ENCODE results near the gene LRRC75A.

LRRC75A gene

GRCh38 chr17:16422416-16422815, 69.6 kb downstream of the LRRC75A start:
- Histone ChIP-seq H3K27ac (ENCODE audit: insufficient read depth in 1 of 2, low read depth in 1 of 2, low read length in 2 of 2, poor library complexity in 1 of 2, severe bottlenecking in 2 of 2) (no peak overlapping the region), H3K4me1 (ENCODE audit: control extremely low read depth in 1 of 4, control insufficient read depth in 4 of 4, insufficient read depth in 4 of 4, low read length in 3 of 4) (peaks cover 3 to 32% (median 29%) of the 10 kb centered on the region in 4 experiments), H3K9me3 (ENCODE audit: control extremely low read depth in 1 of 5, control insufficient read depth in 4 of 5, insufficient read depth in 2 of 5, low read depth in 1 of 5, low read length in 4 of 5) (no peaks in the 10 kb centered on the region), H3K27me3 (replicated peaks in 2 of 5; ENCODE audit: control insufficient read depth in 4 of 5, insufficient read depth in 5 of 5, low read length in 4 of 5) (no peaks in the 10 kb centered on the region), H3K36me3 (ENCODE audit: control insufficient read depth in 4 of 4, insufficient read depth in 4 of 4, low read length in 3 of 4) (peaks cover 13 to 71% (median 57%) of the 10 kb centered on the region in 4 experiments), H3K4me3 (ENCODE audit: control insufficient read depth in 1 of 7, extremely low read depth in 1 of 7, insufficient read depth in 4 of 7, low read depth in 2 of 7, low read length in 6 of 7) (no peak overlapping the region)
- CTCF ChIA-PET, result no interaction called here
- 100% methylated on average over 6 of the region's 7 CpGs for WGBS (ENCODE audit: insufficient coverage)
- POLR2A ChIA-PET, result no interaction called here
- no peak for DNase-seq

GRCh38 chr17:16419929-16420271, 72.1 kb downstream of the LRRC75A start:
- Histone ChIP-seq H3K36me3 (ENCODE audit: control insufficient read depth in 4 of 4, insufficient read depth in 4 of 4, low read length in 3 of 4) (peaks cover 13 to 51% (median 35%) of the 10 kb centered on the region in 4 experiments), H3K27ac (ENCODE audit: insufficient read depth in 1 of 2, low read depth in 1 of 2, low read length in 2 of 2, poor library complexity in 1 of 2, severe bottlenecking in 2 of 2) (no peak overlapping the region), H3K4me3 (ENCODE audit: control insufficient read depth in 1 of 7, extremely low read depth in 1 of 7, insufficient read depth in 4 of 7, low read depth in 2 of 7, low read length in 6 of 7) (peak overlapping the region in 2 of 7 experiments; percentile 23 to 52), H3K4me1 (ENCODE audit: control extremely low read depth in 1 of 4, control insufficient read depth in 4 of 4, insufficient read depth in 4 of 4, low read length in 3 of 4) (peaks cover 9 to 55% (median 54%) of the 10 kb centered on the region in 4 experiments), H3K27me3 (replicated peaks in 2 of 5; ENCODE audit: control insufficient read depth in 4 of 5, insufficient read depth in 5 of 5, low read length in 4 of 5) (no peaks in the 10 kb centered on the region), H3K9me3 (ENCODE audit: control extremely low read depth in 1 of 5, control insufficient read depth in 4 of 5, insufficient read depth in 2 of 5, low read depth in 1 of 5, low read length in 4 of 5) (no peaks in the 10 kb centered on the region)
- DNase-seq, result peak; percentile 60 to 86 (median 84)
- WGBS (ENCODE audit: insufficient coverage), result 0% methylated on average over 6 of the region's 10 CpGs
- CTCF ChIA-PET, result interaction anchor here (1.2 to 6.3 kb wide), 4 partner anchors 10 to 56 kb away, joined by 3 to 67 read pairs (median 4); no protein-coding TSS in a partner anchor
- POLR2A ChIA-PET, result no interaction called here

GRCh38 chr17:16419074-16419928, 72.7 kb downstream of the LRRC75A start:
- H3K4me1 ChIP-seq (ENCODE audit: control extremely low read depth in 1 of 4, control insufficient read depth in 4 of 4, insufficient read depth in 4 of 4, low read length in 3 of 4), result peaks cover 9 to 58% (median 57%) of the 10 kb centered on the region in 4 experiments
- peaks cover 13 to 51% (median 35%) of the 10 kb centered on the region in 4 experiments for H3K36me3 ChIP-seq (ENCODE audit: control insufficient read depth in 4 of 4, insufficient read depth in 4 of 4, low read length in 3 of 4)
- WGBS (ENCODE audit: insufficient coverage), result 68% methylated on average over 7 of the region's 8 CpGs
- POLR2A ChIA-PET, result interaction anchor here (0.7 kb wide), 1 partner anchor 117 kb away, joined by 4 read pairs; no protein-coding TSS in a partner anchor
- no peaks in the 10 kb centered on the region for H3K9me3 ChIP-seq (ENCODE audit: control extremely low read depth in 1 of 5, control insufficient read depth in 4 of 5, insufficient read depth in 2 of 5, low read depth in 1 of 5, low read length in 4 of 5)
- CTCF ChIA-PET, result interaction anchor here (1.0 to 6.3 kb wide), 7 partner anchors 10 to 66 kb away, joined by 3 to 67 read pairs (median 3); partner anchors contain the start of gene CENPV
- peak overlapping the region in 3 of 7 experiments; percentile 23 to 56 (median 52) for H3K4me3 ChIP-seq (ENCODE audit: control insufficient read depth in 1 of 7, extremely low read depth in 1 of 7, insufficient read depth in 4 of 7, low read depth in 2 of 7, low read length in 6 of 7)
- peak overlapping the region in 1 of 2 experiments; percentile 46 for H3K27ac ChIP-seq (ENCODE audit: insufficient read depth in 1 of 2, low read depth in 1 of 2, low read length in 2 of 2, poor library complexity in 1 of 2, severe bottlenecking in 2 of 2)
- H3K27me3 ChIP-seq (replicated peaks in 2 of 5; ENCODE audit: control insufficient read depth in 4 of 5, insufficient read depth in 5 of 5, low read length in 4 of 5), result no peaks in the 10 kb centered on the region
- DNase-seq, result peak; percentile 65 to 78 (median 71)

GRCh38 chr17:16418685-16419068, 73.3 kb downstream of the LRRC75A start:
- peaks cover 9 to 58% (median 57%) of the 10 kb centered on the region in 4 experiments for H3K4me1 ChIP-seq (ENCODE audit: control extremely low read depth in 1 of 4, control insufficient read depth in 4 of 4, insufficient read depth in 4 of 4, low read length in 3 of 4)
- peak overlapping the region in 1 of 2 experiments; percentile 21 for H3K27ac ChIP-seq (ENCODE audit: insufficient read depth in 1 of 2, low read depth in 1 of 2, low read length in 2 of 2, poor library complexity in 1 of 2, severe bottlenecking in 2 of 2)
- peak overlapping the region in 2 of 7 experiments; percentile 34 to 56 for H3K4me3 ChIP-seq (ENCODE audit: control insufficient read depth in 1 of 7, extremely low read depth in 1 of 7, insufficient read depth in 4 of 7, low read depth in 2 of 7, low read length in 6 of 7)
- ChIA-PET POLR2A (interaction anchor here (0.7 kb wide), 1 partner anchor 118 kb away, joined by 4 read pairs; no protein-coding TSS in a partner anchor), CTCF (interaction anchor here (1.0 to 6.3 kb wide), 7 partner anchors 11 to 66 kb away, joined by 3 to 67 read pairs (median 6); partner anchors contain the start of gene CENPV)
- H3K36me3 ChIP-seq (ENCODE audit: control insufficient read depth in 4 of 4, insufficient read depth in 4 of 4, low read length in 3 of 4), result peaks cover 13 to 51% (median 35%) of the 10 kb centered on the region in 4 experiments
- DNase-seq, result peak in 1 of 3 donors; percentile 16
- 90% methylated on average over 1 of the region's 2 CpGs for WGBS (ENCODE audit: insufficient coverage)
- no peaks in the 10 kb centered on the region for H3K9me3 ChIP-seq (ENCODE audit: control extremely low read depth in 1 of 5, control insufficient read depth in 4 of 5, insufficient read depth in 2 of 5, low read depth in 1 of 5, low read length in 4 of 5)
- no peaks in the 10 kb centered on the region for H3K27me3 ChIP-seq (replicated peaks in 2 of 5; ENCODE audit: control insufficient read depth in 4 of 5, insufficient read depth in 5 of 5, low read length in 4 of 5)

- ChIA-PET CTCF (interaction anchor here (1.0 to 6.3 kb wide), 9 partner anchors 10 to 65 kb away, joined by 3 to 67 read pairs (median 6); partner anchors contain the start of gene CENPV), POLR2A (no interaction called here)
- Histone ChIP-seq H3K9me3 (ENCODE audit: control extremely low read depth in 1 of 5, control insufficient read depth in 4 of 5, insufficient read depth in 2 of 5, low read depth in 1 of 5, low read length in 4 of 5) (no peaks in the 10 kb centered on the region), H3K4me1 (ENCODE audit: control extremely low read depth in 1 of 4, control insufficient read depth in 4 of 4, insufficient read depth in 4 of 4, low read length in 3 of 4) (peaks cover 9 to 58% (median 57%) of the 10 kb centered on the region in 4 experiments), H3K27me3 (replicated peaks in 2 of 5; ENCODE audit: control insufficient read depth in 4 of 5, insufficient read depth in 5 of 5, low read length in 4 of 5) (no peaks in the 10 kb centered on the region), H3K36me3 (ENCODE audit: control insufficient read depth in 4 of 4, insufficient read depth in 4 of 4, low read length in 3 of 4) (peaks cover 8 to 45% (median 29%) of the 10 kb centered on the region in 4 experiments), H3K27ac (ENCODE audit: insufficient read depth in 1 of 2, low read depth in 1 of 2, low read length in 2 of 2, poor library complexity in 1 of 2, severe bottlenecking in 2 of 2) (peak overlapping the region in 1 of 2 experiments; percentile 21), H3K4me3 (ENCODE audit: control insufficient read depth in 1 of 7, extremely low read depth in 1 of 7, insufficient read depth in 4 of 7, low read depth in 2 of 7, low read length in 6 of 7) (peak overlapping the region in 1 of 7 experiments; percentile 22)
- WGBS (ENCODE audit: insufficient coverage), result 97% methylated on average over 4 of the region's 7 CpGs
- no peak for DNase-seq
Measured at GRCh38 chr17:16417896-16418684, 73.9 kb downstream of the LRRC75A start.

- 100% methylated on average over 3 of the region's 7 CpGs for WGBS (ENCODE audit: insufficient coverage)
- CTCF ChIA-PET, result interaction anchor here (0.7 to 6.3 kb wide), 8 partner anchors 9 to 112 kb away, joined by 3 to 67 read pairs (median 5); partner anchors contain the start of gene UBB
- H3K27ac ChIP-seq (ENCODE audit: insufficient read depth in 1 of 2, low read depth in 1 of 2, low read length in 2 of 2, poor library complexity in 1 of 2, severe bottlenecking in 2 of 2), result peak overlapping the region in 1 of 2 experiments; percentile 91
- peaks cover 7 to 38% (median 22%) of the 10 kb centered on the region in 4 experiments for H3K36me3 ChIP-seq (ENCODE audit: control insufficient read depth in 4 of 4, insufficient read depth in 4 of 4, low read length in 3 of 4)
- peaks cover 9 to 58% (median 57%) of the 10 kb centered on the region in 4 experiments for H3K4me1 ChIP-seq (ENCODE audit: control extremely low read depth in 1 of 4, control insufficient read depth in 4 of 4, insufficient read depth in 4 of 4, low read length in 3 of 4)
- H3K4me3 ChIP-seq (ENCODE audit: control insufficient read depth in 1 of 7, extremely low read depth in 1 of 7, insufficient read depth in 4 of 7, low read depth in 2 of 7, low read length in 6 of 7), result peak overlapping the region in 2 of 7 experiments; percentile 85 to 92
- POLR2A ChIA-PET, result interaction anchor here (0.9 to 3.3 kb wide), 2 partner anchors 19 to 34 kb away, joined by 3 to 17 read pairs; no protein-coding TSS in a partner anchor
- no peaks in the 10 kb centered on the region for H3K27me3 ChIP-seq (replicated peaks in 2 of 5; ENCODE audit: control insufficient read depth in 4 of 5, insufficient read depth in 5 of 5, low read length in 4 of 5)
- H3K9me3 ChIP-seq (ENCODE audit: control extremely low read depth in 1 of 5, control insufficient read depth in 4 of 5, insufficient read depth in 2 of 5, low read depth in 1 of 5, low read length in 4 of 5), result no peaks in the 10 kb centered on the region
- DNase-seq, result no peak
Measured at GRCh38 chr17:16417399-16417798, 74.6 kb downstream of the LRRC75A start.
